GM23248 (cell line): ENCODE data around the gene VIM.

Experiments used
- EZH2 ChIP-seq: fragments of 200-600 bp; sonication (generic); IDR thresholded peaks from 2 replicates; pipeline ENCODE4 v1.6.1; 2018; ENCODE audit warnings: antibody characterized with exemption, mild to moderate bottlenecking; ENCODE audit not compliant: insufficient read depth, poor library complexity, severe bottlenecking
- EZH2phosphoT487 ChIP-seq: fragments of 200-600 bp; sonication (generic); IDR thresholded peaks from 2 replicates; pipeline ENCODE4 v1.6.1; 2018; ENCODE audit warnings: antibody characterized with exemption, moderate library complexity, mild to moderate bottlenecking, low read depth; ENCODE audit not compliant: insufficient read depth

DNA sequence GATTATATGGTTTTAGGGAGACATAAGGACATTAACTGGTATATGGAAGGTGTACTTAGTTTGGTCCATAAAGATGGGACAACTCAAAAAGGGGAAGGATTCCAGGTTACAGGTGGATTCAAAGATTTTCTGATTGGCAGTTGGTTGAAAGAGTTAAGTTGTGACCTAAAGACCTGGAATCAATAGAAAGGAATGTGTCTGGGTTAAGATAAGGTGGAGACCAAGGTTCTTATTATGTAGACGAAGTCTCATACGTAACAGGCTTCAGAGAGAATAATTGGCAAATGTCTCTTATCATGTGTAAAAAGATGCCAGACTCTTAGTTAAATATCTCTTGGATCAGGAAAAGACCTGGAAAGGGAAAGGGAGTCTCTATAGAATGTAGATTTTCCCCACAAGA is 25.5 kb upstream of the VIM start:
- TF ChIP-seq EZH2 (no peak), EZH2phosphoT487 (no peak)
